ENCODE measurements around the gene EYA2. TPM values are rescaled to one million over a fixed set of nuclear protein-coding genes. Genes with fewer than 3 reads are reported as not detected.
"Not testable (repeated sequence)": the region's sequence is repeated elsewhere in the genome, so short reads cannot be mapped to it uniquely, and the experiment has no call there.

EYA2 gene
- total RNA-seq, 1 experiment from 2014 or later, result 0.08 TPM

DNA sequence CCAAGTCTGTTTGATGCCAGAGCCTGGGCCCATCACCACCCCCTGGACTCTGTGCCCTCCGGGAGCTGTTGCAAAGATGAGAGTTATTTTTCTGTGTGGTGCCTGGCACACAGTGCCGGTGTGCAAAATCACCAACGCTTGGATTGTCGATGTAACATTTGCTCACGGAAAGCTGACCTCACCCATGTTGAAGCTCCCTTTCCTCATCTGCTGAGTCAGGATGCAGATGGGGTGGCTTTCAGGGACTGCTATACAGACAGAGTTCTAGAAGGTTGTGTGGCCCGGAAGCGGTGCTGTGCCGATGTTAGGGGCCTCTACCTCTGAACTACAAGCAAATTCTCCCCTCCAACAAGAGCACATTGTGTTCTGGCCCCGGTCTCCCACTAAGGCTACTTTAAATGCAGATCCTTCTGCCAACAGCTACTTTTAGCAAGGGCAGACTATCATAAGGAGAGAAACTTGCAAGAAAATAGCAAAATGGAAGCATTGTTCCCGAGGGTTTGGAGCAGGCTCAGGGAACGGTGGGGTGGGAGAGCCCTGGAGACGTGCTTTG lies 34.0 kb downstream of the EYA2 start:
- DNase-seq (ENCODE audit: low read depth in 1 of 2, low spot score in 2 of 2), result no peak
- no peaks in the 10 kb centered on the region for H3K9me3 ChIP-seq (replicated peaks)
- H3K4me3 ChIP-seq, result no peak overlapping the region
- H3K4me1 ChIP-seq (replicated peaks), result no peaks in the 10 kb centered on the region
- H3K27me3 ChIP-seq (replicated peaks), result no peaks in the 10 kb centered on the region
- no peaks in the 10 kb centered on the region for H3K36me3 ChIP-seq
- H3K27ac ChIP-seq, result no peak overlapping the region

DNA sequence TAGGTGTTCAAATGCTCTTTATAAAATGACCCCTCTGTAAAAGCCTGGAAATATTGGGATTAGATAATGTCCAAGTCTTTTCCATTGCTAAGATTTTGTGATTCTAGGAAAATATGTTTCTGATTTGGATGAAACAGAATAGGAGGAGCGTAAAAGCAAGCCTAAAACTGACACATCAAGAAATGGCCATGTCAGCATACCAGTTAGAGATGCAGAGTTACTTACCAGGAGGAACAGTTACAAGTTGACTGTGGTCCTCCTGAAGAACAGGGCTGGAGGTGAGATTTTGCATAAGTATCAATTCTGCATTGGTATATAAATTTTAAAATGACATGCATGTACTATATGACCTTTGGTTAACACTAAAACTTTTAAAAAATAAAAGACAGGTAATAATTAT lies 35.3 kb downstream of the EYA2 start:
- H3K9me3 ChIP-seq (replicated peaks), result no peaks in the 10 kb centered on the region
- no peak for DNase-seq (ENCODE audit: low read depth in 1 of 2, low spot score in 2 of 2)
- H3K36me3 ChIP-seq, result no peaks in the 10 kb centered on the region
- no peaks in the 10 kb centered on the region for H3K27me3 ChIP-seq (replicated peaks)
- H3K4me3 ChIP-seq, result no peak overlapping the region
- H3K4me1 ChIP-seq (replicated peaks), result no peaks in the 10 kb centered on the region
- H3K27ac ChIP-seq, result no peak overlapping the region

DNA sequence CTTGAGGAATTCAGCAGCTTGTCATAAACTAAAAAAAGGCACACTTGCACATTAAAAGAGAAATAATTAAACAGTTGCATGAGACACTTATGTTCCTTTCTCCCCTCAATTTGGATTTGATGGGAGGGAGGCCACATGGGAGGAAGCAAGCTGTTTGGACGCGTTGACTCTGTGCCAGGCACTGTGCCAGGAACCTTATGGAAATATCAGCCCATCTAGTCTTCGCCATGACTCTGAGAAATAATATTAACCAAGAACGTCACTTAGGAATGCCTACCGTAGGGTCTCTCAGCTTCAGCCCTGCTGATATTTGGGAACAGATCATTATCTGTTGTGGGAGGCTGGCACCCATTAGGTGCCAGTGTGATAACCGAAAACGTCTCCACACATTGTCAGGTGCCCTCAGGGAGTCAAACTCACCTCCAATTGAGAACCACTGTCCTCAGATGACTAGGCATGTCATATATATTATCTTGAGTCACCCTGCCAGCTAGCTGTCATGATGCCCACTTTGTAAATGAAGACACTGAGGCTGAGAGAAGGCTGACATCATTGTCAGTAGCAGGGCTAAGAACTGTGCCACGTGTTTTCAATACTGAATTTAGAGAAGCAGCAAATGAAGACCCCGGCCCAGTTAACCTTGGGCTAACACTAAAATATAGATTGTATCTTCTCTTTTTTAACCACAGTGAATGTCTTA lies 36.1 kb downstream of the EYA2 start:
- no peaks in the 10 kb centered on the region for H3K4me1 ChIP-seq (replicated peaks)
- H3K9me3 ChIP-seq (replicated peaks), result no peaks in the 10 kb centered on the region
- H3K27ac ChIP-seq, result no peak overlapping the region
- no peaks in the 10 kb centered on the region for H3K36me3 ChIP-seq
- DNase-seq (ENCODE audit: low read depth in 1 of 2, low spot score in 2 of 2), result no peak
- no peaks in the 10 kb centered on the region for H3K27me3 ChIP-seq (replicated peaks)
- H3K4me3 ChIP-seq, result no peak overlapping the region

DNA sequence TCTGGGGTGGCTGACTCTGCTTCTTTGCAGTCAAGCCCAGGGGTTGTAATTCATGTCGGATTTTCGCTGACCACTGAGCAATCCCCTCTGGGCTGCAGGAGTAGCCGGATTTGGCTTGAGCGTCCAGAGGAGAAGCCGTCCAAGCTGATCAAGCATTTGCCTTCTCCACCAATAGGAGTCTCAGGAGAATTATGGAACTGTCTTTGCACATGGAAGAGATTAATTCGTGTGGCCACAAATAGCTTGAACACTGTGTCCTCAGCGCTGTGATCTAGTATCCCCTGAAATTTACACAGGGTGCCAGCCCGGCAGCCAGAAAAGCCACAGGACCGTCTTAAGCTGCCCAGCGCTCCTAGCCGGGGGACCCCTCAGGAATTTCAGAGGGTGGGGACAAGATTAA lies 37.1 kb downstream of the EYA2 start:
- Histone ChIP-seq H3K27me3 (replicated peaks) (no peaks in the 10 kb centered on the region), H3K36me3 (no peaks in the 10 kb centered on the region), H3K4me1 (replicated peaks) (no peaks in the 10 kb centered on the region), H3K27ac (no peak overlapping the region), H3K4me3 (no peak overlapping the region), H3K9me3 (replicated peaks) (no peaks in the 10 kb centered on the region)
- DNase-seq (ENCODE audit: low read depth in 1 of 2, low spot score in 2 of 2), result no peak

DNA sequence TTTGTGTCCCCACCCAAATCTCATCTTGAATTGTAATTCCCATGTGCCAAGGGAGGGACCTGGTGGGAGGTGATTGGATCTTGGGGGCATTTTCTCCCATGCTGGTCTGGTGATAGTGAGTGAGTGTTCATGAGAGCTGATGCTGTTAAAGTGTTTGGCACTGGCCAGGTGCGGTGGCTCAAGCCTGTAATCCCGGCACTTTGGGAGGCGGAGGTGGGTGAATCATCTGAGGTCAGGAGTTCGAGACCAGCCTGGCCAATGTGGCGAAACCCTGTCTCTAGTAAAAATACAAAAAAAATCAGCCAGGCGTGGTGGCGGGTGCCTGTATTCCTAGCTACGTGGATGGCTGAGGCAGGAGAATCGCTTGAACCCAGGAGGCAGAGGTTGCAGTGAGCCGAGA lies 37.8 kb downstream of the EYA2 start:
- not testable (repeated sequence) for H3K9me3 ChIP-seq (replicated peaks); H3K27me3 ChIP-seq (replicated peaks); H3K27ac ChIP-seq; H3K4me3 ChIP-seq; H3K36me3 ChIP-seq; H3K4me1 ChIP-seq (replicated peaks); DNase-seq (ENCODE audit: low read depth in 1 of 2, low spot score in 2 of 2)

DNA sequence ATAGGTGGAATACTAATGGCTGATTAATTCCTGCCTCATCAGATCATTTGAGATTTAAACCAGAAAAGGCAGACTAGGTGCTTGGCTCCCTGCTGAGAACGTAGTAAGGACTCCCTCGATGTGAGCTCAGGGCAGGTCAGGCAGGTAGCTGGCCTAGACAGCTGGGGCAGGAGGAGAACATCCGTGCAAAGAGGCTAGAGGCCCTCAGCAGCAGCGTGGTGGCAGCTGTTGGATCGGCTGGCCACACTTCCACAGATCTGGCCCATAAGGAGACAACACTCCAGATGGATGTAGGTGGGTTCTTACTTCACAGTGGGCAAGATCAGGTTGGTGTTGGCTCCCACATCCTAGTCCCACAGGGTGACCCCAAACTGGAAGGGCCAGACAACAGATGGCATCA lies 38.5 kb downstream of the EYA2 start:
- H3K4me3 ChIP-seq, result no peak overlapping the region
- no peak for DNase-seq (ENCODE audit: low read depth in 1 of 2, low spot score in 2 of 2)
- H3K27me3 ChIP-seq (replicated peaks), result no peaks in the 10 kb centered on the region
- no peaks in the 10 kb centered on the region for H3K36me3 ChIP-seq
- H3K4me1 ChIP-seq (replicated peaks), result no peaks in the 10 kb centered on the region
- no peaks in the 10 kb centered on the region for H3K9me3 ChIP-seq (replicated peaks)
- no peak overlapping the region for H3K27ac ChIP-seq

DNA sequence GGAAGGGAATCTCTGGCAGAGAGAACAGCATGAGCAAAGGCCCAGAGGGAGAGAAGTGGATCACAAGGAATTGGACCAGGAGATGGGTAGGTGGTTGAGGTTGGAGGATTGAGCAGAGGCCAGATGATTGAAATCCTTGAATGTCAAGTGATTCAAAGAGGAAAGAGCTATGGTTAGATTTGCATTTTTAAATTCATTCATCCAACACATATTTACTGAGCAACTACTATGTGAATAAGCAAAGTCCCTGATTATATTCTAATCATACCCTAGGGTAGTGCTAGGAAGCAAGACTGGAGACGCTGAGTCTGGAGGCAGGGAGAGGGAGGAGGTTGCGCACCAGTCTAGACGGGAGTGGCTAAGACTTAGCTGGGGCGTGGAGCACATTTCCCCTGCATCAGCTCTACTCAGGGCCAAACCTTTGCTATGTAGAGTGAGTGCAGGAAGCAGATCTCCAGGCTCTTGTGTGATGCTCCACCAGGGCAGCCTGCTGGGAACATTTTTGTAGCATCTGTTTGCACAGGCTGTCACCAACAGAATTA lies 40.2 kb downstream of the EYA2 start:
- DNase-seq (ENCODE audit: low read depth in 1 of 2, low spot score in 2 of 2), result no peak
- H3K27ac ChIP-seq, result no peak overlapping the region
- no peaks in the 10 kb centered on the region for H3K9me3 ChIP-seq (replicated peaks)
- no peaks in the 10 kb centered on the region for H3K36me3 ChIP-seq
- no peak overlapping the region for H3K4me3 ChIP-seq
- no peaks in the 10 kb centered on the region for H3K27me3 ChIP-seq (replicated peaks)
- H3K4me1 ChIP-seq (replicated peaks), result no peaks in the 10 kb centered on the region

DNA sequence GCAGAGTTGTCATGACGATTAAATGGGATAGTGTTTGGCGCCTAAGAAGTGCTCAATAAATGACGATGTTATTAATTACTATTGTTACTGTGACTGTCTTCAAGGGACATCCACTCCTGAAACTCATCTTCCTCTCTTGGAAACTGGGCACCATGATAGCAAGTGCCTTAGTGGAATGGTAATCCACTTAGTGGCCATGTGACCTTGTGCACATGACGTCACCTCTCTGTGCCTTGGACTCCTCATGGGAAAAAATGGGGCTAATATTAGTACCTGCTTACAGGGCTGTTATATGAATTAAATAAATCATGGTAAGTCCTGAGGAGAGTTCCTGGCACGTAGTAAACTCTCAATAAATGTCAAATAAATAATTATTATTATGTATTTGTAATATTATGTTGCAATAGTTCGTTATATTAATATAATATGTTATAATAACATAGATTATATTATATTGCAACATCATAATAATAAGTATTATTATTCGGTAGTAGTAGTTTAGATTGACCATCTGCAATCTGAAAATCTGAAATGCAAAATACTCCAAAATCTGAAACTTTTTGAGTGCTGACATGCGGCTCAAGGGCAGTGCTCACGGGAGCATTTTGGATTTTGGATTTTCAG lies 40.9 kb downstream of the EYA2 start:
- no peak for DNase-seq (ENCODE audit: low read depth in 1 of 2, low spot score in 2 of 2)
- no peaks in the 10 kb centered on the region for H3K9me3 ChIP-seq (replicated peaks)
- H3K27ac ChIP-seq, result no peak overlapping the region
- no peaks in the 10 kb centered on the region for H3K4me1 ChIP-seq (replicated peaks)
- no peaks in the 10 kb centered on the region for H3K27me3 ChIP-seq (replicated peaks)
- H3K4me3 ChIP-seq, result no peak overlapping the region
- no peaks in the 10 kb centered on the region for H3K36me3 ChIP-seq

DNA sequence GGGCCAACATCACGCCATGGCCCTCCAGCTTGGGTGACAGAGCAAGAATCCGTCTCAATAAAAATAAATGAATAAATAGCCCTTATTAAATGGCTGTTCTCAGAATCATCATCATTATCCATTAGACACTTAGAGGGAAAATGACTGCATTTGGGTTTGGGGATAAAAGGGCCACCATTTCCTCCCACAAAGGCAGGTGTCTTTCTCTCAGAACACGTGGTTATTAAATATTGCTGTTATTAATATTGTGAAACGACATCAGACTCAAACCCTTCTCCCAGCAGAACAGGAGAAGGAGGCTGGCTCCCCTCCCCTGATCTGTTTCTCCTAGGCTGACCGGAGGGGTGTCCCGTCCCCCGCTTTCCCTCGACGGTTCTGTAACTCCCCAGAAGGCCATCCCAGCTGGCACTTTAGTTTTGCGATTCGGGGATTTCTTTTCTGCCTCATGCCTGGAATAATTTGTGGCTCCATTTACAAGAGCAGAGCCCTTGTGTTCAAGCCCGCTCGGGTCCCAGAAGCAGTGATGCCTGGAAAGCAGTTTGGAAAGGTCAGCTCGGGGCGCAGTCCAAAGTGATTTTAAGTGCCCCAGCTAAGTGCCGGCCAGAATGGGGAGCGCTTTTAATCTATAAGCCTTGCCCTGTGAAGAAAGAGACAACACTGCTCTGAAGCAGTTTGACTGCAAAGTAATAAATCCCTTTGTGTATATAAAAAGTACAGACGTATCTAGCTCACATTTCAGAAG lies 41.9 kb downstream of the EYA2 start:
- no peaks in the 10 kb centered on the region for H3K9me3 ChIP-seq (replicated peaks)
- no peaks in the 10 kb centered on the region for H3K4me1 ChIP-seq (replicated peaks)
- no peak for DNase-seq (ENCODE audit: low read depth in 1 of 2, low spot score in 2 of 2)
- H3K27me3 ChIP-seq (replicated peaks), result no peaks in the 10 kb centered on the region
- no peaks in the 10 kb centered on the region for H3K36me3 ChIP-seq
- no peak overlapping the region for H3K27ac ChIP-seq
- H3K4me3 ChIP-seq, result no peak overlapping the region

DNA sequence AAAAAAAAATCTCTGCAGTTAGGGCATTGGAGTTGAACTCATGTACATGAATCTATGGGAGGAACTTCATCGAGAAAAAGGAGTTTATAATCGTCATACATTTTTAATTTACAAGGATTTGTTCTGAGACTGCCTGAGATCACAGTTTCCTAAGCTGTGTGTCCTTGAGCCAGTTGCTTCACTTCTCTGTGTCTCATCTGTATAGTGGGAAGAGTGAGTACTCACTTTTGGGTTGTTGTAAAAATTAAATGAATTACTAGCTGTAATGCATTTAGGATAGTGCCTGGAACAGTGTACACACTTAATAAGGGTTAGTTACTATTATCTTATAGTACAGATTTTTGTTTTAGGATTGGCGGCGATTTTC lies 42.5 kb downstream of the EYA2 start:
- Histone ChIP-seq H3K36me3 (no peaks in the 10 kb centered on the region), H3K27ac (no peak overlapping the region), H3K27me3 (replicated peaks) (no peaks in the 10 kb centered on the region), H3K4me1 (replicated peaks) (no peaks in the 10 kb centered on the region), H3K9me3 (replicated peaks) (no peaks in the 10 kb centered on the region), H3K4me3 (no peak overlapping the region)
- DNase-seq (ENCODE audit: low read depth in 1 of 2, low spot score in 2 of 2), result no peak

DNA sequence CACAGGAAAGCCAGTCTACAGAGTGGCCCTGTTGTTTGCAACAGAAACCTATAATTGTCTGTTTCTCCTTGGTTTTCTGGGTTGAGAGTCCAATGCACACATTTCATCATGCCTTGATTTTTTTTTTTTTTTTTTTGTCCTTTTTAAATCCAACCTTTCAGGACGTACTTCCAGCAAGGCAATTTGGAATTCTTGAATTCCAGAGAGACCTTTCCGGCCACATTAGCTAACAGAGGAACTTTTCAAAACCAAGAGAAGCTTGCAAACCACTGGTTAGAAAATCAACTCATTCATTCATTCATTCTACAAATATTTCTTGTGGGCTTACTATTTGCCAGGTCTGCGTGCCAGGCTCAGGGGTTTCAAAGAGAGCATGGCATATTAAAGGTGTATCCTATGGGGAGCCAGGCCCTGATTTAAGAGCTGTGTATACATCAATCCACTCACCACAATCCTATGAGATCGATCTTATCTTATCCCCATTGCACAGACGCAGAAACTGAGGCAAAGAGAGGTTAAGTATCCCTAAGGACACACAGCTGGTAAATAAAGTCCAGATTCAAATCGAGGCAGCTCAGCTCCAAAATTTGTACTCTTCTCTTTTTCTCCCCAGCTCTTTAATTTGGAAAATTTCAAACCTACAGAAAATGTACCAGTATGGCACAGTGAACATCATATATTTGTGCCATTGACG lies 43.0 kb downstream of the EYA2 start:
- no peak for DNase-seq (ENCODE audit: low read depth in 1 of 2, low spot score in 2 of 2)
- Histone ChIP-seq H3K9me3 (replicated peaks) (no peaks in the 10 kb centered on the region), H3K4me3 (no peak overlapping the region), H3K36me3 (no peaks in the 10 kb centered on the region), H3K27me3 (replicated peaks) (no peaks in the 10 kb centered on the region), H3K4me1 (replicated peaks) (no peaks in the 10 kb centered on the region), H3K27ac (no peak overlapping the region)

DNA sequence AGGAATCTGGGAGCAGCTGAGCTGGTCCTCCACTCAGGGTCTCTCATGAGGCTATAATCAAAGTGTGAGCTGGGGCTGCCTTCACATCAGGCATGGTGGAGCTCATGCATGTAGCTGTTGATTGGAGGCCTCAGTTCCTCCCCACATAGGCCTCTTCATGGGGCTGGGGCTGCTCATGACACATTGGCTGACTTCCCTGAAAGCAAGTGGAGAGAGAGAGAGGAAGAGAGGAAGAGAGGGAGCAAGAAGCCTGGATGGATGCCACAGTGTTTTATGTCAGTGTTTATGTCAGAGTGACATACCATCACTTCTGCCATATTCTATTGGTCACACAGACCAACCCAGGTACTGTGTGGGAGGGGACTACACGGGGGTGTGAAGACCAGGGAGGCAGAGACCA lies 43.8 kb downstream of the EYA2 start:
- Histone ChIP-seq H3K4me1 (replicated peaks) (no peaks in the 10 kb centered on the region), H3K27ac (no peak overlapping the region), H3K9me3 (replicated peaks) (no peaks in the 10 kb centered on the region), H3K4me3 (no peak overlapping the region), H3K27me3 (replicated peaks) (no peaks in the 10 kb centered on the region), H3K36me3 (no peaks in the 10 kb centered on the region)
- no peak for DNase-seq (ENCODE audit: low read depth in 1 of 2, low spot score in 2 of 2)

DNA sequence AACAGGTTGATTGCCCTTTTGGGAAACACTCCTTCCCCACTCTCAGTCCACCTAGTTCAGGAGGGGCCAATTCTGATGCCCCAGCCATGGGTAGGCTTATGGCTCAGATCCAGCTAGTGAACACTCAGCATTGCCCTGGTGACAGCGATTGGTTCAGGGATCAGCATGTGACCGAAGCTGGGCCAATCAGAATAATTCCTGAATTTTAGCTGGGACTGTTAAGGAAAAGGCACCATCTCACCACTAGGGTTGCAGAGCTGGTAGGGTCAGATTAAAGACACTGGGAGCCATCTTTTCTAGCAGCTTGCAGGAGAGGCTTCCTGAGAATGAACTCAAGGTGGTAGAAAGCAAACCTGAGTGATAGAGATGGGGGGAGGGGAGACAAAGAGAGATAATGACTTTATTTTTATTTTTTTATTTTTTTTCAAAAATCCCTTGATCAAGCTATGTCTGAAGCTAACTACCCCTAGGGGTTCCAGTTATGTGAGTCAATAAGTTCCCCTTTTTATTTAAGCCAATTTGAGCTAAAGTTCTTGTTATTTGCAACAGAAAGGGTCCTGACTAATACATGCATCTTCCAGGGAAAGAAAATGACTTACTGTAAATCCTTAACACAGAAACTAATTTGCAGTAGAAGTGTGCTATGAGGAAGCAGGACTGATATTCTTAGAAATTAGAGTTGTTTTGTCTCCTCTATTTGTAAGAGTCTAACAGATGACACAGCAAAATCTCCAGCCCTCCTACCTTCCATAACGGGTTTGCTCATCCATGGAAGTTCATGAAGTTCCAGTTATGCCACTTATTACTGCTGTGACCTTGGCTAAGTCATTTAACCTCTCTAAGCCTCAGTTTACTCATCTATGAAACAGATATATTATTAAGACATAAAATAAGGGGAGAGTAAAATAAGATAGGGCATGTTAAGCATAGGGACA lies 44.7 kb downstream of the EYA2 start:
- no peaks in the 10 kb centered on the region for H3K36me3 ChIP-seq
- no peaks in the 10 kb centered on the region for H3K9me3 ChIP-seq (replicated peaks)
- H3K4me3 ChIP-seq, result no peak overlapping the region
- DNase-seq (ENCODE audit: low read depth in 1 of 2, low spot score in 2 of 2), result no peak
- H3K27ac ChIP-seq, result no peak overlapping the region
- H3K4me1 ChIP-seq (replicated peaks), result no peaks in the 10 kb centered on the region
- H3K27me3 ChIP-seq (replicated peaks), result no peaks in the 10 kb centered on the region

Measured in SJSA1 (cell line).